HCT116 (cell line): ENCODE results near the gene EIPR1. TPM values are rescaled to one million over a fixed set of nuclear protein-coding genes. Genes with fewer than 3 reads are reported as not detected.

Experiments used
- ATAC-seq: fragments of 200-7000 bp; cut with Tn5 transposase; 2 replicates; pipeline ENCODE4 v1.9.1; 2020; ENCODE audit warnings: mild to moderate bottlenecking, moderate library complexity
- BruUV-seq: library from RNA; stranded (reverse); fragments of 400-500 nt; replicated peaks from 2 replicates; lab custom pipeline; 2021; lab: Mats Ljungman, UMichigan
- CTCF ChIA-PET: fragments of 300-600 bp; sonication (Branson Sonifier 250); formaldehyde crosslinking; loops from one replicate; lab custom pipeline; 2021; ENCODE audit warnings: antibody characterized with exemption; lab: Charles Lee
- POLR2A ChIA-PET: fragments of 300-600, 350-600 bp; sonication (Branson Sonifier 250); formaldehyde crosslinking; loops from one replicate; lab custom pipeline; 2021; ENCODE audit warnings: antibody characterized with exemption; lab: Charles Lee
- RAD21 ChIA-PET, 2 experiments: fragments of 300-600 bp; sonication (Branson Sonifier 250); formaldehyde crosslinking; loops; one replicate each; lab custom pipeline; 2023; ENCODE audit warnings: low total read pairs in 2 of 2; ENCODE audit not compliant: uncharacterized antibody in 2 of 2, unreplicated experiment in 2 of 2, low non-redundant PET in 1 of 2; lab: Charles Lee
- DNase-seq: peaks from one replicate; pipeline ENCODE4 v3.0.0-alpha.2; 2010; ENCODE audit warnings: low read depth, low spot score
- H2AFZ ChIP-seq: fragments of 200-600 bp; shearing (Covaris generic), sonication (generic); 2 replicates; pipeline ENCODE4 v1.6.1; 2017; ENCODE audit warnings: low read depth, mixed run types, mixed read lengths, antibody characterized with exemption, low read length; ENCODE audit not compliant: poor library complexity, severe bottlenecking
- H3K27ac ChIP-seq: 2 replicates; pipeline ENCODE4 v1.5.1; 2012; ENCODE audit warnings: low read depth, low read length
- H3K27me3 ChIP-seq: fragments of 200-600 bp; sonication (generic); 2 replicates; pipeline ENCODE4 v1.6.1; 2016; ENCODE audit warnings: mixed run types, low read length, mixed read lengths; ENCODE audit not compliant: insufficient read depth
- H3K36me3 ChIP-seq, 2 experiments: fragments of 200-500 bp in 1 of 2; fragments of 200-600 bp in 1 of 2; sonication (Bioruptor generic) in 1 of 2; sonication (generic) in 1 of 2; 2 replicates each; pipeline versions ENCODE4 v1.5.1 to v1.6.1; 2014 to 2016; ENCODE audit warnings: low read length in 2 of 2, inconsistent platforms in 1 of 2, mixed read lengths in 1 of 2, mixed run types in 1 of 2; ENCODE audit not compliant: insufficient read depth in 2 of 2, control insufficient read depth in 1 of 2
- H3K4me1 ChIP-seq, 2 experiments: fragments of 200-600 bp in 1 of 2; sonication (generic) in 1 of 2; 2 replicates each; pipeline versions ENCODE4 v1.5.1 to v1.6.1; 2012 to 2017; ENCODE audit warnings: low read length in 2 of 2, inconsistent platforms in 1 of 2, mild to moderate bottlenecking in 1 of 2, mixed read lengths in 1 of 2, mixed run types in 1 of 2, moderate library complexity in 1 of 2; ENCODE audit not compliant: insufficient read depth in 2 of 2, control insufficient read depth in 1 of 2
- H3K4me2 ChIP-seq: fragments of 200-600 bp; sonication (generic); 2 replicates; pipeline ENCODE4 v1.6.1; 2017; ENCODE audit warnings: mixed run types, low read length, mixed read lengths
- H3K4me3 ChIP-seq, 2 experiments: fragments of 200-600 bp in 1 of 2; sonication (generic) in 1 of 2; replicated peaks in 1 of 2; 2 replicates each; pipeline ENCODE4 v1.5.1; 2011 to 2016; ENCODE audit warnings: low read length in 2 of 2, control low read depth in 1 of 2, low read depth in 1 of 2, mild to moderate bottlenecking in 1 of 2, mixed read lengths in 1 of 2, mixed run types in 1 of 2
- H3K79me2 ChIP-seq: fragments of 200-600 bp; sonication (generic); 2 replicates; pipeline ENCODE4 v1.6.1; 2017; ENCODE audit warnings: mild to moderate bottlenecking, mixed run types, low read length, moderate library complexity, mixed read lengths; ENCODE audit not compliant: insufficient read depth
- H3K9ac ChIP-seq: fragments of 200-600 bp; sonication (generic); 2 replicates; pipeline ENCODE4 v1.6.1; 2016; ENCODE audit warnings: low read length, mixed read lengths
- H3K9me2 ChIP-seq: fragments of 200-600 bp; sonication (generic), shearing (Covaris generic); 2 replicates; pipeline ENCODE4 v1.6.1; 2017; ENCODE audit warnings: mixed run types, mild to moderate bottlenecking, moderate library complexity; ENCODE audit not compliant: insufficient read depth
- H3K9me3 ChIP-seq, 2 experiments: fragments of 200-500 bp in 1 of 2; fragments of 200-600 bp in 1 of 2; sonication (Bioruptor generic) in 1 of 2; sonication (generic) in 1 of 2; 2 replicates each; pipeline ENCODE4 v1.6.1; 2014 to 2017; ENCODE audit warnings: low read length in 2 of 2, mixed read lengths in 2 of 2, inconsistent platforms in 1 of 2, low read depth in 1 of 2, mild to moderate bottlenecking in 1 of 2, mixed run types in 1 of 2, moderate library complexity in 1 of 2; ENCODE audit not compliant: control insufficient read depth in 1 of 2, insufficient read depth in 1 of 2
- H4K20me1 ChIP-seq: fragments of 200-600 bp; sonication (generic), shearing (Covaris generic); 2 replicates; pipeline ENCODE4 v1.6.1; 2017; ENCODE audit warnings: mixed run types, mild to moderate bottlenecking, moderate library complexity; ENCODE audit not compliant: insufficient read depth
- CEBPB ChIP-seq: IDR thresholded peaks from 2 replicates; pipeline ENCODE4 v1.6.1; 2012; ENCODE audit warnings: low read depth
- EGR1 ChIP-seq: IDR thresholded peaks from 2 replicates; pipeline ENCODE4 v1.6.1; 2012; ENCODE audit warnings: low read depth
- ELF1 ChIP-seq: IDR thresholded peaks from 2 replicates; pipeline ENCODE4 v1.6.1; 2012; ENCODE audit warnings: low read depth, borderline replicate concordance
- EZH2phosphoT487 ChIP-seq: fragments of 200-600 bp; IDR thresholded peaks from 2 replicates; pipeline ENCODE4 v1.6.1; 2018; ENCODE audit warnings: antibody characterized with exemption, borderline replicate concordance
- JUND ChIP-seq: IDR thresholded peaks from 2 replicates; pipeline ENCODE4 v1.6.1; 2012
- POLR2AphosphoS5 ChIP-seq: IDR thresholded peaks from 2 replicates; pipeline ENCODE4 v1.6.1; 2011; ENCODE audit warnings: mild to moderate bottlenecking, low read depth, low read length, moderate library complexity
- RAD21 ChIP-seq: IDR thresholded peaks from 2 replicates; pipeline ENCODE4 v1.6.1; 2012; ENCODE audit warnings: low read depth, mild to moderate bottlenecking
- SIN3A ChIP-seq: IDR thresholded peaks from 2 replicates; pipeline ENCODE4 v1.6.1; 2012; ENCODE audit warnings: low read depth
- SP1 ChIP-seq: IDR thresholded peaks from 2 replicates; pipeline ENCODE4 v1.6.1; 2012; ENCODE audit warnings: low read depth
- SRF ChIP-seq: IDR thresholded peaks from 2 replicates; pipeline ENCODE4 v1.6.1; 2012; ENCODE audit warnings: low read depth
- YY1 ChIP-seq: IDR thresholded peaks from 2 replicates; pipeline ENCODE4 v1.6.1; 2011; ENCODE audit warnings: low read length, low read depth, moderate library complexity, mild to moderate bottlenecking; ENCODE audit not compliant: insufficient replicate concordance; ENCODE audit errors: extremely low read depth
- ZFX ChIP-seq: fragments of 450-650 bp; IDR thresholded peaks from 2 replicates; pipeline ENCODE4 v1.6.1; 2017
- intact Hi-C: fragments of 100-400 bp; cut with micrococcal nuclease; formaldehyde crosslinking; loops from 2 replicates; pipeline ENCODE4 v1.10.0; 2022
- total RNA-seq: library from RNA; stranded (reverse); gene quantifications from one replicate; pipeline ENCODE4 v1.2.1, GENCODE V29; 2021; ENCODE audit not compliant: unreplicated experiment
- TF ChIP-seq, protein P1 (sequence below), 3 experiments: fragments of 200-600 bp in 1 of 3; sonication (generic) in 1 of 3; IDR thresholded peaks in 2 of 3; conservative IDR thresholded peaks in 1 of 3; 2 replicates each; pipeline ENCODE4 v1.5.1; 2012 to 2017; ENCODE audit warnings: low read depth in 2 of 3, low read length in 2 of 3, antibody characterized with exemption in 1 of 3, borderline replicate concordance in 1 of 3, control low read depth in 1 of 3, mild to moderate bottlenecking in 1 of 3, mixed read lengths in 1 of 3, mixed run types in 1 of 3, moderate library complexity in 1 of 3; ENCODE audit not compliant: insufficient read depth in 1 of 3
- TF ChIP-seq, protein P2 (sequence below): IDR thresholded peaks from 2 replicates; pipeline ENCODE4 v1.6.1; 2011; ENCODE audit warnings: mild to moderate bottlenecking, low read length, moderate library complexity; ENCODE audit not compliant: insufficient replicate concordance; ENCODE audit errors: extremely low read depth
- TF ChIP-seq, protein P3 (sequence below): IDR thresholded peaks from 2 replicates; pipeline ENCODE4 v1.6.1; 2012

The EIPR1 gene
- total RNA-seq, 1 experiment from 2014 or later = 36.9 TPM

DNA sequence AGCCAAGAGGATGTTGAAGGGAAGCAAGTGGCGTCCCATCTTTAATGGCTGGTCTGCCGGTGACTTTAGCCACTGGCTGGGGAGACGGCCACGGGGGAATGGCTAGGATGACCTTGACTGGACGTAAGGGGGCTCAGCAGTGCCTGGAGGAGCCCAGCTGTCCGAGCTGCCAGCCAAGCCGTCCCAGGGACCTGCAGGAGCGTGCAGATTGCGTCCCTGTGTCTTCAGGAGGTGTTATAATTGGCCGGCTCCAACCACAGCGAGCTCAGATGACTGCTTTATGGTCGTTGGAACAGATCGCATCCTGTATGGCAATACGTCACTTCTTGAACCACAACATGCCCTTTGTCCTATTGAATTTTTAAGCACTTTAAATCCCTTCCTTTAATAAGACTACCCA is 204.6 kb downstream of the EIPR1 start (continued):
- TF ChIP-seq, protein P1, sequence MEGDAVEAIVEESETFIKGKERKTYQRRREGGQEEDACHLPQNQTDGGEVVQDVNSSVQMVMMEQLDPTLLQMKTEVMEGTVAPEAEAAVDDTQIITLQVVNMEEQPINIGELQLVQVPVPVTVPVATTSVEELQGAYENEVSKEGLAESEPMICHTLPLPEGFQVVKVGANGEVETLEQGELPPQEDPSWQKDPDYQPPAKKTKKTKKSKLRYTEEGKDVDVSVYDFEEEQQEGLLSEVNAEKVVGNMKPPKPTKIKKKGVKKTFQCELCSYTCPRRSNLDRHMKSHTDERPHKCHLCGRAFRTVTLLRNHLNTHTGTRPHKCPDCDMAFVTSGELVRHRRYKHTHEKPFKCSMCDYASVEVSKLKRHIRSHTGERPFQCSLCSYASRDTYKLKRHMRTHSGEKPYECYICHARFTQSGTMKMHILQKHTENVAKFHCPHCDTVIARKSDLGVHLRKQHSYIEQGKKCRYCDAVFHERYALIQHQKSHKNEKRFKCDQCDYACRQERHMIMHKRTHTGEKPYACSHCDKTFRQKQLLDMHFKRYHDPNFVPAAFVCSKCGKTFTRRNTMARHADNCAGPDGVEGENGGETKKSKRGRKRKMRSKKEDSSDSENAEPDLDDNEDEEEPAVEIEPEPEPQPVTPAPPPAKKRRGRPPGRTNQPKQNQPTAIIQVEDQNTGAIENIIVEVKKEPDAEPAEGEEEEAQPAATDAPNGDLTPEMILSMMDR (IDR thresholded peaks at IDR 0.05 in 2 of 3, conservative IDR thresholded peaks at IDR 0.05 in 1 of 3; ENCODE audit: borderline replicate concordance in 1 of 3, insufficient read depth in 1 of 3, low read depth in 2 of 3, low read length in 2 of 3) = no peak
- TF ChIP-seq SP1 = no peak
- TF ChIP-seq SIN3A = no peak
- no peak for TF ChIP-seq EGR1
- no peak for TF ChIP-seq JUND
- TF ChIP-seq, protein P2, sequence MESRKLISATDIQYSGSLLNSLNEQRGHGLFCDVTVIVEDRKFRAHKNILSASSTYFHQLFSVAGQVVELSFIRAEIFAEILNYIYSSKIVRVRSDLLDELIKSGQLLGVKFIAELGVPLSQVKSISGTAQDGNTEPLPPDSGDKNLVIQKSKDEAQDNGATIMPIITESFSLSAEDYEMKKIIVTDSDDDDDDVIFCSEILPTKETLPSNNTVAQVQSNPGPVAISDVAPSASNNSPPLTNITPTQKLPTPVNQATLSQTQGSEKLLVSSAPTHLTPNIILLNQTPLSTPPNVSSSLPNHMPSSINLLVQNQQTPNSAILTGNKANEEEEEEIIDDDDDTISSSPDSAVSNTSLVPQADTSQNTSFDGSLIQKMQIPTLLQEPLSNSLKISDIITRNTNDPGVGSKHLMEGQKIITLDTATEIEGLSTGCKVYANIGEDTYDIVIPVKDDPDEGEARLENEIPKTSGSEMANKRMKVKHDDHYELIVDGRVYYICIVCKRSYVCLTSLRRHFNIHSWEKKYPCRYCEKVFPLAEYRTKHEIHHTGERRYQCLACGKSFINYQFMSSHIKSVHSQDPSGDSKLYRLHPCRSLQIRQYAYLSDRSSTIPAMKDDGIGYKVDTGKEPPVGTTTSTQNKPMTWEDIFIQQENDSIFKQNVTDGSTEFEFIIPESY = no peak
- TF ChIP-seq ZFX = no peak
- TF ChIP-seq POLR2AphosphoS5 = no peak
- TF ChIP-seq EZH2phosphoT487 = no peak
- no peak for TF ChIP-seq RAD21
- no peak for TF ChIP-seq SRF

DNA sequence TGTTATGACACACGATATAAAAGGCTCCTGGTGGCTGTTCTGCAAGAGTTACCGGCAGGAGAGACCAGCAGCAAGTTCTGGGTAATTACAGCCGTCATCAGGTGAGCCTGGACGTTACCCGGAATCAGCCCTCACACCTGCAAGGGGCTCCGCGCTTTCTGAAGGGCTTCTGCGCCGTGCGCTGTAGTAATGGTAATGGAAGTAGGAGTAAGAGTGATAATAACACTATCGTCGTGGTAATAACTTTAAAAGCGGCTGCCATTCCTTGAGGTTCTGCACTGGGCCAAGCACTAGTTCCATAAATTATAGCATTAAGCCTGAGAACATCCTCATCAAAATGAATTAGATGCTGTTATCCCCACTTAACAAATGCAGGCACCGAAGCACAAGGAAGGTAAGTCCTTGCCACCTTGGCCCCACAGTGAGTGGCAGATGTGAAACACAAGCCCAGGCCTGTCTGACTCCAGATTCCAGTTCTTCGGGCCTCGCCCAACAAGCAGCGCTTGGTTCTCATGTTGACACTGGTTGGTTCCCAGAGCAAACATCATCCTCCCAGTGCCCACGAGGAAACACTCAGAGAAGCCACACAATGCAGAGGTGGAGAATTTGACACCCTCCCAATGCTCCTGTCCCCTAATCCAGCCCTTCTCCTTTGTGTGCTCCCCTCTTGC is 205.2 kb downstream of the EIPR1 start:
- H3K27ac ChIP-seq = no peak overlapping the region
- no peaks in the 10 kb centered on the region for H3K79me2 ChIP-seq
- intact Hi-C loops = no loop called here
- POLR2A ChIA-PET = no interaction called here
- H3K9me3 ChIP-seq = no peaks in the 10 kb centered on the region
- no peak overlapping the region for H3K4me3 ChIP-seq
- H3K4me1 ChIP-seq = peaks cover 0 to 7% of the 10 kb centered on the region in 2 experiments; a peak in 1 of 4 replicates
- DNase-seq = no peak
- no TSS peak for BruUV-seq
- no peaks in the 10 kb centered on the region for H4K20me1 ChIP-seq
- no peaks in the 10 kb centered on the region for H3K27me3 ChIP-seq
- ATAC-seq = no peak
- RAD21 ChIA-PET = no interaction called here
- H3K9me2 ChIP-seq = no peaks in the 10 kb centered on the region
- CTCF ChIA-PET = no interaction called here
- H2AFZ ChIP-seq = no peak overlapping the region
- H3K4me2 ChIP-seq = no peak overlapping the region
- H3K9ac ChIP-seq = no peak overlapping the region
- TF ChIP-seq JUND (no peak), YY1 (no peak), ELF1 (no peak), SP1 (no peak), CEBPB (no peak)
- TF ChIP-seq, protein P3, sequence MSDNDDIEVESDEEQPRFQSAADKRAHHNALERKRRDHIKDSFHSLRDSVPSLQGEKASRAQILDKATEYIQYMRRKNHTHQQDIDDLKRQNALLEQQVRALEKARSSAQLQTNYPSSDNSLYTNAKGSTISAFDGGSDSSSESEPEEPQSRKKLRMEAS = no peak
- no peaks in the 10 kb centered on the region; a peak in 1 of 4 replicates for H3K36me3 ChIP-seq
